ENCODE measurements around the gene ZFAND3.

Gene ZFAND3

GRCh38 chr6:38004908-38005307, 185.4 kb downstream of the ZFAND3 start:
- DNase-seq (ENCODE audit: low spot score): no peak

- DNase-seq (ENCODE audit: low spot score): no peak
Observed at GRCh38 chr6:38011937-38012336, 192.4 kb downstream of the ZFAND3 start.

GRCh38 chr6:38012573-38012972, 193.0 kb downstream of the ZFAND3 start:
- no peak for DNase-seq (ENCODE audit: low spot score)

- DNase-seq (ENCODE audit: low spot score): no peak
Observed at GRCh38 chr6:38015341-38015740, 195.8 kb downstream of the ZFAND3 start.

- peak; percentile 25 for DNase-seq (ENCODE audit: low spot score)
Observed at GRCh38 chr6:38016824-38017223, 197.3 kb downstream of the ZFAND3 start.

GRCh38 chr6:38018755-38019165, 199.2 kb downstream of the ZFAND3 start:
- DNase-seq (ENCODE audit: low spot score): no peak

GRCh38 chr6:38020593-38020992, 201.1 kb downstream of the ZFAND3 start:
- DNase-seq (ENCODE audit: low spot score): no peak

GRCh38 chr6:38021029-38021428, 201.5 kb downstream of the ZFAND3 start:
- DNase-seq (ENCODE audit: low spot score): no peak

- DNase-seq (ENCODE audit: low spot score): no peak
Observed at GRCh38 chr6:38021571-38021970, 202.0 kb downstream of the ZFAND3 start.

- no peak for DNase-seq (ENCODE audit: low spot score)
Observed at GRCh38 chr6:38022688-38023087, 203.2 kb downstream of the ZFAND3 start.

- DNase-seq (ENCODE audit: low spot score): no peak
Observed at GRCh38 chr6:38024908-38025307, 205.4 kb downstream of the ZFAND3 start.

GRCh38 chr6:38025451-38025850, 205.9 kb downstream of the ZFAND3 start:
- DNase-seq (ENCODE audit: low spot score): no peak

GRCh38 chr6:38027685-38028373, 208.3 kb downstream of the ZFAND3 start:
- no peak for DNase-seq (ENCODE audit: low spot score)

- DNase-seq (ENCODE audit: low spot score): no peak
Observed at GRCh38 chr6:38030380-38030779, 210.9 kb downstream of the ZFAND3 start.

GRCh38 chr6:38032797-38033196, 213.3 kb downstream of the ZFAND3 start:
- no peak for DNase-seq (ENCODE audit: low spot score)

- DNase-seq (ENCODE audit: low spot score): no peak
Observed at GRCh38 chr6:38033442-38033982, 214.0 kb downstream of the ZFAND3 start.

GRCh38 chr6:38034274-38034914, 214.9 kb downstream of the ZFAND3 start:
- DNase-seq (ENCODE audit: low spot score): peak; percentile 62

- no peak for DNase-seq (ENCODE audit: low spot score)
Observed at GRCh38 chr6:38035478-38035877, 216.0 kb downstream of the ZFAND3 start.

GRCh38 chr6:38039502-38039901, 220.0 kb downstream of the ZFAND3 start:
- no peak for DNase-seq (ENCODE audit: low spot score)

- no peak for DNase-seq (ENCODE audit: low spot score)
Observed at GRCh38 chr6:38040254-38040653, 220.7 kb downstream of the ZFAND3 start.

- no peak for DNase-seq (ENCODE audit: low spot score)
Observed at GRCh38 chr6:38043259-38043753, 223.8 kb downstream of the ZFAND3 start.

- DNase-seq (ENCODE audit: low spot score): no peak
Observed at GRCh38 chr6:38045701-38046305, 226.3 kb downstream of the ZFAND3 start.

GRCh38 chr6:38047562-38047961, 228.0 kb downstream of the ZFAND3 start:
- no peak for DNase-seq (ENCODE audit: low spot score)

All from pons (tissue), 1 donor.